Neuronal stem cell (in vitro differentiated cells): ENCODE measurements around the gene FNDC1.

ENCODE experiments used
- DNase-seq: peaks from one replicate; pipeline ENCODE4 v3.0.0-alpha.2; 2013; ENCODE audit warnings: low spot score
- H2AFZ ChIP-seq: one replicate; pipeline ENCODE4 v1.6.1; 2013; ENCODE audit warnings: mild to moderate bottlenecking, low read length, inconsistent platforms
- H2AK5ac ChIP-seq: 2 replicates; pipeline ENCODE4 v1.6.1; 2013; ENCODE audit warnings: low read depth, mild to moderate bottlenecking, inconsistent platforms, low read length, moderate library complexity, mixed read lengths
- H2BK120ac ChIP-seq: 2 replicates; pipeline ENCODE4 v1.6.1; 2013; ENCODE audit warnings: low read depth, mild to moderate bottlenecking, inconsistent platforms, low read length, moderate library complexity, mixed read lengths
- H2BK12ac ChIP-seq: one replicate; pipeline ENCODE4 v1.6.1; 2013; ENCODE audit warnings: low read length, inconsistent platforms
- H2BK15ac ChIP-seq: 2 replicates; pipeline ENCODE4 v1.6.1; 2013; ENCODE audit warnings: mild to moderate bottlenecking, low read length, inconsistent platforms, mixed read lengths
- H2BK5ac ChIP-seq: one replicate; pipeline ENCODE4 v1.6.1; 2013; ENCODE audit warnings: inconsistent platforms, mild to moderate bottlenecking, low read length, moderate library complexity
- H3K14ac ChIP-seq: one replicate; pipeline ENCODE4 v1.6.1; 2013; ENCODE audit warnings: low read length, inconsistent platforms
- H3K18ac ChIP-seq: 2 replicates; pipeline ENCODE4 v1.6.1; 2013; ENCODE audit warnings: low read length, inconsistent platforms
- H3K23ac ChIP-seq: 2 replicates; pipeline ENCODE4 v1.6.1; 2013; ENCODE audit warnings: low read depth, mild to moderate bottlenecking, mixed read lengths, low read length, inconsistent platforms; ENCODE audit not compliant: poor library complexity
- H3K27ac ChIP-seq: replicated peaks from 3 replicates; pipeline ENCODE4 v1.5.1; 2013; ENCODE audit warnings: low read length, inconsistent platforms
- H3K27me3 ChIP-seq, 3 experiments: 2 replicates each; pipeline ENCODE4 v1.6.1; 2013; ENCODE audit warnings: low read length in 3 of 3, mild to moderate bottlenecking in 2 of 3, inconsistent platforms in 1 of 3, low read depth in 1 of 3, mixed read lengths in 1 of 3, moderate library complexity in 1 of 3; ENCODE audit not compliant: control insufficient read depth in 3 of 3, insufficient read depth in 3 of 3
- H3K36me3 ChIP-seq, 2 donors: replicated peaks in 1 of 2; 2 replicates each; pipeline ENCODE4 v1.6.1; 2013; ENCODE audit warnings: low read length in 2 of 2; ENCODE audit not compliant: control insufficient read depth in 2 of 2, insufficient read depth in 2 of 2
- H3K4ac ChIP-seq: 2 replicates; pipeline ENCODE4 v1.6.1; 2013; ENCODE audit warnings: inconsistent platforms, mild to moderate bottlenecking, low read length, moderate library complexity
- H3K4me1 ChIP-seq, 2 donors: 1 replicate in 1 of 2; 2 replicates in 1 of 2; pipeline ENCODE4 v1.6.1; 2013; ENCODE audit warnings: low read length in 2 of 2, low read depth in 1 of 2; ENCODE audit not compliant: control insufficient read depth in 2 of 2, insufficient read depth in 1 of 2
- H3K4me2 ChIP-seq: one replicate; pipeline ENCODE4 v1.6.1; 2013; ENCODE audit warnings: mild to moderate bottlenecking, low read length, inconsistent platforms; ENCODE audit not compliant: insufficient read depth, poor library complexity, severe bottlenecking
- H3K4me3 ChIP-seq, 2 donors: 2 replicates each; pipeline ENCODE4 v1.5.1; 2013; ENCODE audit warnings: low read length in 2 of 2, mild to moderate bottlenecking in 2 of 2, inconsistent platforms in 1 of 2, moderate library complexity in 1 of 2
- H3K79me1 ChIP-seq: one replicate; pipeline ENCODE4 v1.6.1; 2013; ENCODE audit warnings: low read depth, mild to moderate bottlenecking, inconsistent platforms, low read length, moderate library complexity
- H3K9ac ChIP-seq: one replicate; pipeline ENCODE4 v1.6.1; 2013; ENCODE audit warnings: mild to moderate bottlenecking, low read depth, low read length, inconsistent platforms; ENCODE audit not compliant: poor library complexity
- H3K9me3 ChIP-seq, 2 donors: replicated peaks in 1 of 2; 2 replicates each; pipeline versions ENCODE3 to v1.6.1; 2013; ENCODE audit warnings: low read length in 2 of 2, mild to moderate bottlenecking in 2 of 2, inconsistent platforms in 1 of 2, low read depth in 1 of 2, mixed read lengths in 1 of 2, moderate library complexity in 1 of 2; ENCODE audit not compliant: control insufficient read depth in 2 of 2, insufficient read depth in 1 of 2
- H4K8ac ChIP-seq: one replicate; pipeline ENCODE4 v1.6.1; 2013; ENCODE audit warnings: low read depth, mild to moderate bottlenecking, inconsistent platforms, low read length, moderate library complexity
- H4K91ac ChIP-seq: one replicate; pipeline ENCODE4 v1.6.1; 2013; ENCODE audit warnings: low read length, low read depth, mild to moderate bottlenecking, inconsistent platforms; ENCODE audit not compliant: poor library complexity
- WGBS, 2 donors: extraction: QIAGEN DNeasy Blood & Tissue Kit; methylation state at CpG; one replicate each; pipeline ENCODE4 v1.1.7; 2013; ENCODE audit warnings: missing lambda C conversion rate in 2 of 2, mixed read lengths in 1 of 2; ENCODE audit not compliant: insufficient read length in 2 of 2, insufficient replicate concordance in 1 of 2; ENCODE audit errors: extremely low coverage in 2 of 2; 5-methylcytosine and 5-hydroxymethylcytosine counted together

Gene FNDC1

GRCh38 chr6:159132664-159133063, 36.5 kb upstream of the FNDC1 start:
- no peak overlapping the region for H3K4ac ChIP-seq
- H3K27ac ChIP-seq: no peak overlapping the region
- no peak overlapping the region for H2AFZ ChIP-seq
- no peak overlapping the region for H3K4me3 ChIP-seq
- peak overlapping the region; percentile 57 for H2AK5ac ChIP-seq
- H3K36me3 ChIP-seq: no peaks in the 10 kb centered on the region
- no peak overlapping the region for H2BK12ac ChIP-seq
- H4K91ac ChIP-seq: no peak overlapping the region
- peaks cover 0 to 9% (median 0%) of the 10 kb centered on the region in 3 experiments for H3K27me3 ChIP-seq
- WGBS, 2 donors: no CpG with 5 or more reads among the region's 15 CpGs
- DNase-seq: no peak
- H3K79me1 ChIP-seq: peaks cover 2% of the 10 kb centered on the region
- H2BK5ac ChIP-seq: no peak overlapping the region
- no peak overlapping the region for H3K18ac ChIP-seq
- H2BK120ac ChIP-seq: no peak overlapping the region
- no peak overlapping the region for H3K14ac ChIP-seq
- no peak overlapping the region for H3K23ac ChIP-seq
- H3K9ac ChIP-seq: no peak overlapping the region
- H4K8ac ChIP-seq: no peak overlapping the region
- H2BK15ac ChIP-seq: no peak overlapping the region
- H3K4me2 ChIP-seq: no peak overlapping the region
- no peaks in the 10 kb centered on the region for H3K9me3 ChIP-seq
- no peaks in the 10 kb centered on the region for H3K4me1 ChIP-seq

DNA sequence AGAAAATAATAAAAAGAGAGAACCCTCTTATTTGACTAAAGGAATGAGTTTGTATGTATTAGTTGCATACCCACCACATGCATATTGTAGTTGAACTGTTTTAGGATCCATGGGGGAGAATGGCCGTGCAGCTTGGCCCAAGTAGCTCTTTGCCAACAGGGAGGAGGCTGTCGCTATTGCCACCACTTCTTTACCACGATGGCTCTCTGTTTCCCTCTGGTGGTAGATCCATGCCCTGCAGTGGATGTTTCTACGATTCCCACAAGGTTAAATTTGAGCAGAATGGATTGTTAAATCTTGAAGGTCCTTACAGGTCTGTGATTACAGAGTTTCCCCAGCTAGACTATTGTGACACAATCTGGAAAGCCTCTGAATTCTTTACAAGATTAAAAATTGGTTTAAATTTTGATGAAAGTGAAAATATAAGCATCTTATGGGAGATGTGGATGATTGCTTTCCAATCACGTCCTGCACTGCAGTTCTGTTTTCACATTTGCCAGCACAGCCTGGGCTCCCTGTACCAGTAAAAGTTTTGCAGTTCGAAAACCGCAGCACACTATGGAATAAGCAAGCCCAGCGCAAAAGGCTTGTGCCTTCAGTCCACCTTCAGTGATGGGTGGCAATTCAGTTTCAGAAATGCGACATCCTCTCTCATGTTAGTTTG, 34.4 kb upstream of the FNDC1 start:
- H2BK15ac ChIP-seq: no peak overlapping the region
- H3K4me3 ChIP-seq: no peak overlapping the region
- DNase-seq: peak; percentile 54
- no peaks in the 10 kb centered on the region for H3K9me3 ChIP-seq
- no peak overlapping the region for H3K18ac ChIP-seq
- H2AK5ac ChIP-seq: no peak overlapping the region
- H3K27me3 ChIP-seq: peaks cover 0 to 14% (median 0%) of the 10 kb centered on the region in 3 experiments
- no peak overlapping the region for H3K4ac ChIP-seq
- no peak overlapping the region for H2BK120ac ChIP-seq
- H3K4me2 ChIP-seq: no peak overlapping the region
- no peak overlapping the region for H3K9ac ChIP-seq
- H2BK12ac ChIP-seq: no peak overlapping the region
- H4K8ac ChIP-seq: no peak overlapping the region
- no peak overlapping the region for H2AFZ ChIP-seq
- H3K23ac ChIP-seq: no peak overlapping the region
- H3K79me1 ChIP-seq: peaks cover 2% of the 10 kb centered on the region
- H3K27ac ChIP-seq: no peak overlapping the region
- no peak overlapping the region for H2BK5ac ChIP-seq
- no peaks in the 10 kb centered on the region for H3K36me3 ChIP-seq
- WGBS, 2 donors: no CpG with 5 or more reads among the region's 9 CpGs
- H3K14ac ChIP-seq: no peak overlapping the region
- no peaks in the 10 kb centered on the region for H3K4me1 ChIP-seq
- H4K91ac ChIP-seq: no peak overlapping the region

DNA sequence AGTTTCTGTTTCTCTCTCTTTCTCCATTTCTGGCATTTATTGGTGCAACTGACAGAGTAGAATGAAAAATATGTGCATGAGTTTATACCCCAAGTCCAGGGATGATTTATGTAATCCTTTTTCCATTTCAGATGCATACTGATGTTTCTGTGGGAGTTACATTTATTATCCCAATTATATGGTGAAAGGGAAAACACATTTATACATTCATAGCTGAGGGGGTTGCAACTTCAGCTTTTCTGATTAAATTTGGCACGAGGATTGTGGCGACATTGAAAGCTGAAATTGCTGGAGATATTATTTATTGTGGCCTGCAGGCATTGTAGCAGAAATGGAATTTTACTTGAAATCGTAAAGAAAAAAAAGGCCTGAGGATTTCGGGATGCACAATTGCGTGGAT, 31.5 kb upstream of the FNDC1 start:
- Histone ChIP-seq H3K36me3 (no peaks in the 10 kb centered on the region), H4K91ac (no peak overlapping the region), H3K27ac (no peak overlapping the region), H2AK5ac (no peak overlapping the region), H3K9ac (no peak overlapping the region), H3K4me1 (no peaks in the 10 kb centered on the region), H3K4me3 (no peak overlapping the region), H3K9me3 (no peaks in the 10 kb centered on the region), H2AFZ (no peak overlapping the region), H3K27me3 (peaks cover 0 to 8% (median 0%) of the 10 kb centered on the region in 3 experiments), H3K79me1 (peaks cover 1% of the 10 kb centered on the region), H2BK120ac (no peak overlapping the region), H2BK5ac (no peak overlapping the region), H2BK15ac (no peak overlapping the region), H3K14ac (no peak overlapping the region), H3K23ac (no peak overlapping the region), H3K4ac (no peak overlapping the region), H3K4me2 (no peak overlapping the region), H4K8ac (no peak overlapping the region), H3K18ac (no peak overlapping the region), H2BK12ac (no peak overlapping the region)
- WGBS, 2 donors: no CpG with 5 or more reads among the region's 5 CpGs
- no peak for DNase-seq

DNA sequence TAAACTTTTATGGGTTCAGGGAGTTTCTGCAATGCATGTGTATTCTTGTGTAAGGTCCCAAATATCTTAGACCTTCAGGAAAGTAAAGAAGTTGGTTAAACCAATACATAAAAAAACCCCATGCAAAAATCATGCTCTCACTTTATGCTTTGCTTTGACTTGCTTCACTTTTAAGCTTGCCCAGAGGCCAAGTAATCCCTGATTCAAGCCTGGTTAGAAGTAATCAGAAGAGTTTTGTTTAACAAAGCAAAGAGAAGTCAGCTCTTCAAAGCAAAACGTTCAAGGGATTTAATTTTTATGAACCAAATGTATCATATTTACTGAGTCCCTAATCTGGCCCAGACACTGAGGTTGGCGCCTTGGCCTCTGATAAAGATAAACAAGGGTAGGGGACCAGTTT, 26.7 kb upstream of the FNDC1 start:
- H3K4me2 ChIP-seq: no peak overlapping the region
- no peak overlapping the region for H3K14ac ChIP-seq
- H3K9me3 ChIP-seq: no peaks in the 10 kb centered on the region
- no peak overlapping the region for H3K4me3 ChIP-seq
- no peak overlapping the region for H3K27ac ChIP-seq
- DNase-seq: no peak
- no peak overlapping the region for H3K23ac ChIP-seq
- H2BK12ac ChIP-seq: no peak overlapping the region
- H3K18ac ChIP-seq: no peak overlapping the region
- no peak overlapping the region for H2AK5ac ChIP-seq
- H2BK5ac ChIP-seq: no peak overlapping the region
- no peak overlapping the region for H4K8ac ChIP-seq
- no peak overlapping the region for H4K91ac ChIP-seq
- no peak overlapping the region for H2BK15ac ChIP-seq
- peaks cover 0 to 8% (median 0%) of the 10 kb centered on the region in 3 experiments for H3K27me3 ChIP-seq
- H3K4ac ChIP-seq: no peak overlapping the region
- H3K4me1 ChIP-seq: no peaks in the 10 kb centered on the region
- no peak overlapping the region for H2BK120ac ChIP-seq
- H3K9ac ChIP-seq: no peak overlapping the region
- H2AFZ ChIP-seq: no peak overlapping the region
- WGBS, 2 donors: no CpG with 5 or more reads among the region's 2 CpGs
- H3K79me1 ChIP-seq: no peaks in the 10 kb centered on the region
- H3K36me3 ChIP-seq: no peaks in the 10 kb centered on the region
